ENCODE data around the gene ZNF132. TPM values are rescaled to one million over a fixed set of nuclear protein-coding genes. Genes with fewer than 3 reads are reported as not detected.
"Not testable (repeated sequence)": the region's sequence is repeated elsewhere in the genome, so short reads cannot be mapped to it uniquely, and the experiment has no call there.

The ZNF132 gene
- total RNA-seq = 1 to 10 TPM; 3.0 to 5.1 (median 3.5) TPM

- in situ Hi-C loops (cut with MboI; ENCODE audit: low pct_ligation_motif_present in 1 of 4, low pct_unique_long_range_greater_than_20kb in 1 of 4, low sequenced_read_pairs in 3 of 4) = no loop called here
- H3K9me3 ChIP-seq = peaks cover 30 to 41% of the 10 kb centered on the region in 2 donors
- peak within 1 kb of the TSS; percentile 42 to 89 (median 64) for H3K4me3 ChIP-seq
- no peaks in the 10 kb centered on the region for H3K27me3 ChIP-seq
- DNase-seq = peak; percentile 96
- TF ChIP-seq POLR2AphosphoS5 (IDR thresholded peaks at IDR 0.05) = peak; percentile 51 to 69 (median 64)
- TF ChIP-seq CTCF (IDR thresholded peaks at IDR 0.05) = no peak
- peak; percentile 10 for TF ChIP-seq POLR2A (IDR thresholded peaks at IDR 0.05)
- H3K36me3 ChIP-seq = peaks cover 0 to 33% (median 10%) of the 10 kb centered on the region in 4 donors
- intact Hi-C loops (cut with DNase I; ENCODE audit: low total_unique reads) = no loop called here
- WGBS, 2 donors (ENCODE audit: low coverage in 1 of 2) = 16% methylated on average over 56 of the region's 59 CpGs; no CpG with 5 or more reads in 1 of the 2 donors
- peak within 1 kb of the TSS; percentile 69 to 90 (median 75) for H3K27ac ChIP-seq
- peaks cover 0 to 15% (median 10%) of the 10 kb centered on the region in 4 donors for H3K4me1 ChIP-seq
Observed at GRCh38 chr19:58439576-58440554, at the start of gene ZNF132. Gene ZNF132, minus strand, starts transcription at chr19:58440153. Its CDS starts 332 bp downstream, at chr19:58439821.

- intact Hi-C loops (cut with DNase I; ENCODE audit: low total_unique reads); H3K4me1 ChIP-seq; in situ Hi-C loops (cut with MboI; ENCODE audit: low pct_ligation_motif_present in 1 of 4, low pct_unique_long_range_greater_than_20kb in 1 of 4, low sequenced_read_pairs in 3 of 4); H3K9me3 ChIP-seq; H3K4me3 ChIP-seq; DNase-seq; H3K27me3 ChIP-seq; H3K36me3 ChIP-seq; H3K27ac ChIP-seq: not testable (repeated sequence)
- 92% methylated on average over 4 to 5 of the region's 5 CpGs for WGBS, 2 donors (ENCODE audit: low coverage in 1 of 2)
Observed at GRCh38 chr19:58484349-58484748, 44.4 kb upstream of the ZNF132 start.

GRCh38 chr19:58483776-58484175 lies 43.8 kb upstream of the ZNF132 start:
- in situ Hi-C loops (cut with MboI; ENCODE audit: low pct_ligation_motif_present in 1 of 4, low pct_unique_long_range_greater_than_20kb in 1 of 4, low sequenced_read_pairs in 3 of 4) = no loop called here

GRCh38 chr19:58482372-58482771 lies 42.4 kb upstream of the ZNF132 start:
- intact Hi-C loops (cut with DNase I; ENCODE audit: low total_unique reads) (no loop called here), in situ Hi-C loops (cut with MboI; ENCODE audit: low pct_ligation_motif_present in 1 of 4, low pct_unique_long_range_greater_than_20kb in 1 of 4, low sequenced_read_pairs in 3 of 4) (no loop called here)
- no peak for DNase-seq
- H3K36me3 ChIP-seq = no peaks in the 10 kb centered on the region
- no peak for TF ChIP-seq CTCF (IDR thresholded peaks at IDR 0.05)
- no peak for TF ChIP-seq EP300 (IDR thresholded peaks at IDR 0.05; ENCODE audit: low read depth)
- no peak for TF ChIP-seq POLR2A (IDR thresholded peaks at IDR 0.05)
- TF ChIP-seq POLR2AphosphoS5 (IDR thresholded peaks at IDR 0.05) = no peak
- 86% methylated on average over 7 of the region's 7 CpGs; no CpG with 5 or more reads in 1 of the 2 donors for WGBS, 2 donors (ENCODE audit: low coverage in 1 of 2)
- no peaks in the 10 kb centered on the region for H3K27me3 ChIP-seq
- H3K9me3 ChIP-seq = no peaks in the 10 kb centered on the region
- H3K27ac ChIP-seq = no peak overlapping the region
- no peaks in the 10 kb centered on the region for H3K4me1 ChIP-seq
- no peak overlapping the region for H3K4me3 ChIP-seq

More at GRCh38 chr19:58483776-58484175, 43.8 kb upstream of the ZNF132 start:
- Histone ChIP-seq H3K9me3 (no peaks in the 10 kb centered on the region), H3K36me3 (no peaks in the 10 kb centered on the region), H3K27me3 (no peaks in the 10 kb centered on the region), H3K4me3 (no peak overlapping the region), H3K4me1 (no peaks in the 10 kb centered on the region), H3K27ac (no peak overlapping the region)
- no peak for TF ChIP-seq EP300 (IDR thresholded peaks at IDR 0.05; ENCODE audit: low read depth)
- TF ChIP-seq CTCF (IDR thresholded peaks at IDR 0.05) = no peak
- intact Hi-C loops (cut with DNase I; ENCODE audit: low total_unique reads) = no loop called here
- no peak for DNase-seq
- 87% methylated on average over 2 of the region's 2 CpGs; no CpG with 5 or more reads in 1 of the 2 donors for whole genome bisulfite sequencing, 2 donors (ENCODE audit: low coverage in 1 of 2)
